GM15510 (cell line): ENCODE results near the gene FGA.

Experiments
- POLR2A ChIP-seq: IDR thresholded peaks from 3 replicates; pipeline ENCODE4 v1.6.1; 2011; ENCODE audit warnings: borderline replicate concordance; ENCODE audit not compliant: insufficient read length; ENCODE audit errors: extremely low read depth

FGA gene

DNA sequence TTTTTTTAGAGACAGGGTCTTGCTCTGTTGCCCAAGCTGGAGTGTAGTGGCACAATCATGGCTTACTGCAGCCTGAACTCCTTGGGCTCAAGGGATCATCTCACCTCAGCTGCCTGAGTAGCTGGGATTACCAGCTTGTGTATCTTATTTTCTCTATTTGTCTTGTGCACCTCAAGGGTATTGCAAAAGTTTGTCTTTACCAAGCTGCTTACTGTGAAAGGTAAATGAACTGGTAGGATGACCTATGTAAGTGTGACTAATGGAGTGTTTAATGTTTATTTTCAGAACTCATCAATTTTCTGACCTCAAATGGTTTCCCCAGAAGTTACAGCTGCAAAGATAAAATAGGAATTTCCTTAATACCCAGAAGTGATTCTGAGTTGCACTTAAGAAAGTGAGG, 5.3 kb upstream of the FGA start:
- no peak for TF ChIP-seq POLR2A

DNA sequence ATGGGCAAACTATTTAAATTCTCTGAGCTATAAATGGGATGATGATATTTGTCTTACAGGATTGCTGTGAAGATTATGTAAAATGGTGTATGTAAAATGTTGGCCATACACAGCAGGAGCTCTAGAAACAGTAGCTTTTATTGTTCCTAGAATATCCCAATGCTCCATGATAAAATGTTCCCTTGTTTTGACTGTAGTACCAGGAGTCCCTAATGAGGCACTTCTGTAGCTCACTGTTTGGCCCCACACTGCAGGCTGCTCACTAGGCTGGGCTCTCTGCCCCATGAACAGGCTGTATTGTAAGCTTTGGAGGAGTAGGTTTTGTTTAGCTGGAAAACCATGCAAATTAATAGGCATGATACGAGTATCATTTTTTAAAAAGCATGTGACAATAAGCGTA, 3.3 kb upstream of the FGA start:
- no peak for TF ChIP-seq POLR2A

DNA sequence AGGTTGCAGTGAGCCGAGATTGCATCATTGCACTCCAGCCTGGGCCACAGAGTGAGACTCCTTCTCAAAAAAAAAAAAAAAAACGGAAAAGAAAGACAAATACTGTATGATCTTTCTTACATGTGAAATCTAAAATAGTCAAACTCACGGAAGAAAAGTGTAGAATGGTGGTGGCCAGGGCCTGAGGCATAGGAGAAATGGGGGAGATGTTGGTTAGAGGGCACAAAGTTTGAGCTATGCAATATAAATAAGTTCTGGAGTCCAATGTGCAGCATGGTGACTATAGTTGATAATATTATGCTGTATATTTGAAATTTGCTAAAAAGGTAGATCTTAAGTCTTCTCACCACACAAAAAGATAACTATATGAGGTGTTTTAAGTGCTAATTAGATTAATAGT, 1.3 kb upstream of the FGA start:
- no peak for TF ChIP-seq POLR2A

DNA sequence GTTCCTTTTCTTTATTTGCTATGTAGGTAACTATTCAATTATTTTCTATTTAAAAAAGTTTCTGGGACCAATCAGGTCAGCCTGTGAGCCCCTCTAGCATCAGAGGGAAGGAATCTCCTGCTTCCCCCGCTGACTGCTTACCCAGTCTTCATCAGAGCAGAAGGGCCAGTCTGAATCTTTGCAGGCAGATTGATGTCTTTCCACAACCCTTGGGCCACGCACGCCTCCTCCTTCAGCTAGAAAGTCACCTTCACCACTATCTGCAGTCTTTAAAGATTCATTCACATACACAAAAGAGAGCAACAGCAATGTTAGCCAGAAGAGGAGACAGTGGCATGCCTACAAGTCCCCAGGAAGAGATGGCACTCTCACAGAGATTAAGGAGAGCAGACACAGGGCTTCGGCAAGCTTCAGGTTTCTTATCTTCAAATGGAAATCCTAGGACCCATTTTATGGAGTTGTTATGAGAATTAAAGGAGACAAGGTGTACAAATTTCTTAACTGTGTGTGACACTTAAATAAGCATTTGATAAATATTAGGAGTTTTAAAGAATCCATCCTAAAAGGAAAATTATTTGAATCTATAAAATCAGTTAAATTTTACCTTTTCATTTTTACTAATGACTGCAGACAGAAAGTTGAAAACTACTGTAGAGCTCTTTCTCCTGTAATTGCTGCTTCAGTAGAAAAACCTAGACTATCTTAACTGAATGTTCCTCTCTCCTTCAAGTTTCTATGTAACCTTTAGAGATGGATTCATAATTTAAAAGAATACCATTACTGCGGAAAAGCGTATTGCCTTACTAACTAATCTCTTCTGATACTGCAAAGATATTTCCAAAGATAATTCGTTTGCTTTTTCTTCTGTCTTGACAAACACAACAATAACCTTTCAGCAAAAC, 995 bp downstream of the FGA start:
- TF ChIP-seq POLR2A: no peak

DNA sequence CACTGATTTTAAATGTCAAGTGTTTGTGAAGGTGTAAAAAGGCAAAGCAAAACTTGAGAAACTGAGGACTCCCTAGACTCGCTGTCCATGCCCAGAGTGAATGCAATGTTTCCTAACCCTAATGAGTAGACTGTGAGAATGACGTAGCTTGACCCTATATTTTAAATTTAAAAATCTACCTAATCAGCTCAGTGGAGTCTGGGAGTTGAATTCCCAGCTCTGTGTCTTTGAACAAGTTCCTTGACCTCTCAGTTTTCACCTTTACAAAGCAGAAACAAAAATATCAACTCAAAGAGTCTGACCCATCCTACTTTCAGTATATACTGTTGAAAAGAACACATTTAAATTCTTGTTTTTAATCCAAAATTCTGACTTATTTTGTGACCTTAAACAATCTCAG, 2.3 kb downstream of the FGA start:
- no peak for TF ChIP-seq POLR2A

DNA sequence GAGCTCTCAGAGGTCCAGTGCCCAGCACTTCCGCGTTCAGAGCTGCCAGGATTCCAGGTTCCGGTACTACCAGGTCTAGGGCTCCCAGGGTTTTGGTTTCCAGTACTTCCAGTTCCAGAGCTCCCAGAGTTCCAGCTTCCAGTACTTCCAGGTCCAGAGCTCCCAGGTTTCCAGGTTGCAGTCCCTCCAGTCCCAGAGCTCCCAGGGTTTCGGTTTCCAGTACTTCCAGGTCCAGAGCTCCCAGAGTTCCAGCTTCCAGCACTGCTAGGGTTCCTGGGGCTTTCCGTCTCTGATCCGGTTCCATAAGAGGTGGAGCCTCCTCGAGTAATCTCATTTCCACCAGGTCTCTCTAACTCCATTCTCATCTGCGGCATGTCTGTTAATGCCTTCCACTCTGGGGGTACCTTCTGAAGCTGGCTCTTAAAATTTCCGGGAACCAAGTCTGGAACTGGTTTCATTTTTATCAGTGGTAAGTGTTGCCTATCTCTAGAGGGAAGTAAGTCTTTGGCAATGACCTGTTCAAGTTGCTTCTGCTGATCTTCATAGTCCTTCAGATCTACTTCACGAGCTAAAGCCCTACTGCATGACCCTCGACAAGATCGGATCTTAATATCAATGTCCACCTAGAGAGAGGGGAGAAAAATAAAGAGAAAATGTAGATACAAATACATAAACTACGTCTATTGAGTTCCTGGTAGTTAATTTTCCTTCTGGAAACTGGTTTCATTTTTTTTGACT, 4.1 kb downstream of the FGA start:
- TF ChIP-seq POLR2A: no peak

DNA sequence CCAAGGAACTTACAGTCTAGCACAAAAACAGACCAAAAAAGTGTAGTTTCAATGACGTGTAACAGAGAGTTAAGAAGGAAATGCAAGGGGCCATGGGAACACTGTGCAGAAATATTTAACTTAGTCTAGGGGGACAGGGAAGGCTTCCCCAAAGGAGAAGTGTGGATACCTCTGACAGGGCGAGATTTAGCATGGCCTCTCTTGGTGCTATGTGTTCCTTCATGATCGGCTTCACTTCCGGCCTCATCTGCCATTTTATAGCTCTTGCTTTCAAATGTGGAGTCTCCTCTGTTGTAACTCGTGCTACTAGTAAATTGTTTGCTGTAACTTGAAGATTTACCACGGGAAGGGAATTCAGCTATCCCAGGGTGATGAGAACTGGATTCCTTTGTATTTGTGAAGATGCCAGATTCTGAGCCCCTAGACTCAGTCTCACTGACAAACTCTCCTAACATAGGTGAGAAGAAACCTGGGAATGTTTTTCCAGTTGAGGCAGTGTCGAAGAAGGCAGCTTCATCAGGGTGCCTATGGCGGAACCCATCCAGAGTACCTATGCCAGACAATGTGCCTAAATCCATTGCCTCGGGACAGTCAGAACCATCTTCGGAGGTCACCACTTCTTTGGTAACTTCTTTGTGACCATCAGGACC, 5.0 kb downstream of the FGA start:
- TF ChIP-seq POLR2A: no peak

DNA sequence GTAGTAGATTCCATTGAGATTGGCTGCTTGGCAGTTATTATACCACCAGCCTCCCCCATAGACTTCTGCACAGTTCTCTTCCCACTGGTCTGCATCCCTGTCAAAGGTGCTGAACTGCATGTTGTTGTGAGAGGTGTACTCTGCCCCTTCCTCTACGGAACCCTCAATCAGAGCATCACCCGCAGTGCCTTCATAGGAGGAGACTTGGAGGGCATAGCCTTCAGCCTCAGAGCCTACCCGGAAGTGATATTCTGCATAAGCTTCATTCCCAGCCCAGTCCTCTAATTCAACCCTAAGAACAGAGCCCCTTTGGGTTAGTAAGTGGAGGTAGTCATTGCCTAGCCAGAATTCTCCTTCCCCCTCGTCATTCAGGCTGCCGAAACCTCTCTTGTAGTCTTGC, 6.3 kb downstream of the FGA start:
- TF ChIP-seq POLR2A: no peak

DNA sequence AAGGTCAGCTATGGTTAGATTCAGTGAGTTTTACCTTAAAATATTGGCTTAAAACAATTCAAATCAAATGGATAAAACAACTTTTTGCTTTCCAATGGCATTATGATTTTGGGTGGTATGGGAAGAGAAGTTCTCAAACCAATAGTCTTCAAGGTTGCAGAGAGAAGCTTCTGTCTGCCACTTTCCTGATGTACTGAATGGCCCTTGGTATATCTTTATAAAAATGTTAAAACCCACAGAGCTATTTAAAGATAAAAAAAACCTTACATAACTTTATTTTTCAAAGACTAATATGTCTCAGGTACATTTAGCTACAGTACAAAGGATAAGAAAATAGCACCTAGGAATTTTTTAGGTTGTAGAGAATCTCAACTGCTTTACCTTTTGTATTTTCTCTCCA, 6.9 kb downstream of the FGA start:
- no peak for TF ChIP-seq POLR2A

DNA sequence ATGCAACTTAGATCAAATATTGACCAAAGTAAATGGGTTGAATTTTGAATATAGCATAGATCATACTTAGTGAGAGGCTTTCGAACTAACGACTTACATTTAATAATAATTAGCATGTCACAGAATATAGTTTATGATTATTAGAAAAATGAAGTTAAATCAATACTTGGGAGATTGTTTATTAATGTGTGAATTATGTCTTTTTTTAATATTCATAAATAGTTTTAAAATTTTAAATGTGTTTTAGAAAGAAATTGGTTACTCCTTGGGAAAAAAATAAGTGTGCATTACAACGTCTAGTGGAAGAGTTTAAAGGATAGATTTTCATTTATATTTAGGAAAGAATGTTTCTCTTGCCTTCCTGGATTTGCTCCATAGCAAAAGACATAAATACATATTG, 7.3 kb downstream of the FGA start:
- no peak for TF ChIP-seq POLR2A

DNA sequence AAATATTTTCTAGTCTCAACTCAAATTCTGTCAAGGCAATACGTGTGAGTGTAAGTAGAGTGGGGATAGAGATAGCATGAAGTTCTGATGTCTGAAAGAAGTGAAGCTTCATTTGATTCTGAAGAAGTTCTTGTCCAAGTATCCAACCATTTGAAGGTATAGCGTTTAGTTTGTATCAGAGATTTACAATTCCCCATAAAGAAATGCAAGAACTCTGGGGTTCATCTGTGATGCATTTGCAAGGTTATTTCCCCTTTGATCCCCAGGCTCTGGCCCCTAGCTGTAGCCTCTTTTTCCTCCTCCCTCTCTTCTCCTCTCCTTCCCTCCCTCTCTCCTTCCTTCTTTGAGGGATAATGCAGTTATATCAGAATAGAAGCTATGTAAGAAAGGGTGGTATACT, 7.8 kb downstream of the FGA start:
- TF ChIP-seq POLR2A: no peak

DNA sequence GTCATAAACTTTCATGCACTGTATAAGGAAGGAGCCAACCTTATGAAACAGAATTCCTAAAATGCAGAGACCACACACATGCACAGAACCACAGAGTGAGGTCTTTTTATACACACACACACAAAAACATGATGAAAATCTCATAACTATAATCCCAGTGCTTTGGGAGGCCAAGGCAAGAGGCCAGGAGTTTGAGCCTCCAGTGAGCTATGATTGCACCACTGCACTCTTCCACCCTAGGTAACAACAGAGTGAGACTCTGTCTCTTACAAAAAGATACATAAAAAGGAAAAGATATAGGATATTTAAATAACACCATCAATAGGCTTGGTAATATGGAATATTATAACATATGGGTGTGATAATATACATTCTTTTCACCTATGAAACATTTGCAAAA, 10.6 kb downstream of the FGA start:
- no peak for TF ChIP-seq POLR2A

DNA sequence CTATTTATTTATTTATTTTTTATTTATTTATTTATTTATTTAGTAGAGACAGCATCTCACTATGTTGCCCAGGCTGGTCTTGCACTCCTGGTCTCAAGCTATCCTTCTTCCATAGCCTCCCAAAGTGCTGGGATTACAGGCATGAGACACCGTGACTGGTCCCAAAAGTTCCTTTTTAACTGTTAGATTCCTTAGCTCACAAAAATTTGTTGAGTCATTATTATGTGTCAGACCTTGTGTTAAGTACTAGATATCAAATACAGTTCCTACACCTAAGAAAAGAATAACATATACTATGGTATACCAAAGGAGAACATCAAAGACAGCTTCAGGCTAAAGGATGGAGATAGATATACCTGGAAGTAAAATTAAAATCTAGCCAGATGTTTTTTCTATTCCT, 11.6 kb downstream of the FGA start:
- TF ChIP-seq POLR2A: no peak

DNA sequence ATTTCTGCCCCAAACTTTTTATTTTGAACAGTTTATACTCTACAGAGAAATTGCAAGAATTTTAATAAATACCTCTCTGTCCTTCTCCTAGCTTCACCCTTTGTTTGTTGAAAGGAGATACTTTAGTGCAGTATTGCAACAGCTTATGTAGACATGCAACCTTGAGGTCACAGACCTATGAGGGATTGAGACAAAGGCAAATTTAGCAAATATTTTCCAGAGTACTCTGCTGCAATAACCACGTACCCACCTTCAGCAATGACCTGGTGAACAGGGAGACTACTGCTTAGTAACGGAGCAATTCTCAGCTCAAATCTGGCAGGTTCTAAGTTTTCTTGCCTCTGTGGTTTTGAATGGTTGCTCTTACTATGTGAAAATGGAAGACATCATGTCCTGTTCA, 13.2 kb downstream of the FGA start:
- no peak for TF ChIP-seq POLR2A

DNA sequence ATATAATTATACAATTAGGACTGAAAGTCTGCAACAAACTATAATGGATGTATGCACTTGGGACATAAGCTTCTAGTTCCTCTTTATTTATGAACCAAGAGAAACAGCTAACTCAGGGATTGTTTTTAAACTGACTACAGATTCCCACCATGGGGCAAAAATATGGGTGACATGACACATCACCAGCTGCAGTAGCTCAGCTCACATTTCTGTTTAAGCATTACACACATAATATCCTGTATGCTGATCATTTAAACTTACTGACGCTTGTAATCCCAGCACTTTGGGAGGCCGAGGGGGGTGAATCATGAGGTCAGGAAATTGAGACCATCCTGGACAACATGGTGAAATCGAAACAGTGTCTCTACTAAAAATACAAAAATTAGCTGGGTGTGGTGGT, 16.2 kb downstream of the FGA start:
- no peak for TF ChIP-seq POLR2A
